ENCODE results near the gene SFTA2.
"Not testable (repeated sequence)": the region's sequence is repeated elsewhere in the genome, so short reads cannot be mapped to it uniquely, and the experiment has no call there.

Gene SFTA2

GRCh38 chr6:30942338-30943060 lies 10.5 kb upstream of the SFTA2 start:
- DNase-seq (ENCODE audit: low spot score), result peak; percentile 67

GRCh38 chr6:30940361-30940986 lies 8.5 kb upstream of the SFTA2 start, which contains the start of gene MUCL3:
Gene MUCL3, plus strand, starts transcription at chr6:30940973. Its CDS starts 27 bp downstream, at chr6:30941000.
- no peak for DNase-seq (ENCODE audit: low spot score)

- no peak for DNase-seq (ENCODE audit: low spot score)
These were observed 7.5 kb upstream of the SFTA2 start for GRCh38 chr6:30939473-30939872.

GRCh38 chr6:30938730-30939129 lies 6.8 kb upstream of the SFTA2 start:
- DNase-seq (ENCODE audit: low spot score), result no peak

GRCh38 chr6:30937265-30937664 lies 5.3 kb upstream of the SFTA2 start:
- no peak for DNase-seq (ENCODE audit: low spot score)

DNA sequence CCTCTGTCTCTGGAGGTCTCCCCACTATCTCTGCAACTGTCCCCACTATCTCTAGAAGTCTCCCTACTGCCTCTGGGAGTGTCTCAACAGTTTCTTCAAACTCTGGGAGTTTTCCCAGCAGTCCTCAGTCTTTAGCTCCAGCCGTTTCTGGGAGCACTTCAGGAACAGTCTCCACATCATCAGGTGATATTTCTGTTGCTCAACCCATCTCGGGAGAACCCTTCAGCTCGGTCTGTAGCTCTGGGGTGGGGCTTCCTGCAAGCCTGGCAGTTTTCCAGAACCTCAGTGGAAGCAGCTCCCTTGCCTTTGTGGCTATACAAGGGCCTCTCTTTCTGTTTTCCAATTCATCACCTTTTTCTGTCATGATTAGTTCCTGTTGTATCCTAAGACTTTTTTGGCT lies 3.0 kb upstream of the SFTA2 start:
- no peak for DNase-seq (ENCODE audit: low spot score)

DNA sequence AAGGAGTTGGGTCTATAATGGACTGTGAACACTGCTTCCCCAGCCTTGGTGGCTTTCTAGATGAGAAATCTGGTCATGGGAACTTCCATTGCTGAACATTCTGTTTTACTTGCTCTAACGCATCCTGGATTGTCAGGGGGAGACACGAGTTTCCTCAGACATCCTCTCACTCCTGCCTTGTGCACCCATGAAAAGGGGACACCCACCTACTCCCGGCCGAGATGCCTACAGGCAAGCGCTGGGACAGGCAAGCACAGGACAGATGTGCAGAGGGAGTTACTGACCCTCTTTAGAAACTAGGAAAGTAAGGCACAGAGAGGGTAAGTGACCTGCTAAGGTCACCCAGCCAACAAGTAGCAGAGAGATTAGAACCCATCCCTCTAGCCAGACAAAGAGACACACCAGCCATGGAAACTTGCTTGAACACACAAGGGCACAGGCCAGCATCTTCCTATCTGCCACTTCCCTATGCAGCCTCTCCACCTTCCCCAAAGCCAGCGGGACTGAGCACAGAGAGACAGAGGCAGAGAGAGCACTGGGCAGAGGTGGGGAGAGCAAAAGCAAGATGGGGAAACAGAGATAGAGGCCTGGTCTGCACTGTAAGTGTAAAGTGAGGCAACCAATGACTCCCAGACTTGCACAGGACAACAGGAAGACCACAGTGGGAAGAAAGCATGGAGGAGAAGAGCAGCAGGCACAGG lies 845 bp upstream of the SFTA2 start:
- no peak for DNase-seq (ENCODE audit: low spot score)

DNA sequence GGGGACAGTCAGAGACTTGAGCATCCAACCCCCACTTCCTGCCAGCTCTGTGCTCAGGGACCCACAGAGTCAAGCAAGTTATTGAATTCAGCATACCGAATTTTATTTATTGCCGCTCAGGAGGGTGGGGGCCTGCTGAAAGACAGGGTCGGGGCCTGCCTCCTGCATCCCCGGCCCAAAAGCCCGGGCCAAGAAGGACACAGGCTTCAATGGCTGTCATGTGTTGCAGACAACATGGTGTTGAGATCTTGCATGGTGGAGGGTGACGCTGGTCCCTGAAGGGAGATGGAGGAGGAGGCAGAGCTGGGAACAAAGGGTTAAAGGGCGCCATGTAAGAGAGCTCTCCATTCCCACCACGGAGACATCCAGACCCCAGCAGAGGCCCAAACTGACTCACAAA lies 698 bp downstream of the SFTA2 start:
- DNase-seq (ENCODE audit: low spot score), result no peak

DNA sequence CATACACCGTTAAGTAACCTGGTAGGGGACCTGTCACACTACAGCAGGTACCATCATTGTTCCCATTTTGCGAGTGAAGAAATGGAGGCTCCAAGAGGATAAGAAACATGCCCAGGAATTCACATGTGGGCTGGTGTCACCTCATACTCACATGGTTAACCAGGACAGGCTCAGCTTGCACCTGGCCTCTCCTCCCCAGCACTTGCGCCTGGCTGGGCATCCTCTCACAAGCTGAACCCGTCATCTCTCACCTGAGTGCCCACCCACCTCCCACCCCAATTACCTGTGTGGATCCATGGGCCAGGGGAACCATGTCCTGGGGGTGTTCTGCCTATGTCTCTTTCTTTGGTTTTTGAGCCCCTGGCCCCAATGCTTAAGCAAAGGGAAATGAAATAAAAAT lies 1.5 kb downstream of the SFTA2 start:
- no peak for DNase-seq (ENCODE audit: low spot score)

DNA sequence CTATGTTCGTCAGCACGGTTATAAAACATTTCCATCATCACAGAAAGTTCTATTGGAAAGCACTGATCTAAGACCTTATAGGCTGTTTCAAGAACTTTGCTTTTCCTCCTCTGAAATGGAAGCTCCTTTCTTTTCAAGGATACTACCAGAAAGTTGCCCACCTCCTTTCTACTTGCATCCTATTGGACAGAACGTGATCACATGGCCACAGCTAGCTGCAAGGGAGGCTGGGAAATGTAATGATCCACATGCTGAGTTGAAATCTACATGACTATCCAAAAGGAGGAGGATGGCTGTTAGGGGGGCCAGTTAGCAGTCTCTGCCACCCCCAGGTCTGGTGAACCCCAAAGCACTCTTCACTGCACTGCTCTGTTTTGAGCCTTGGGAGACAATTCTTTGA lies 3.3 kb downstream of the SFTA2 start:
- DNase-seq (ENCODE audit: low spot score), result no peak

- DNase-seq (ENCODE audit: low spot score), result not testable (repeated sequence)
These were observed 4.9 kb downstream of the SFTA2 start for GRCh38 chr6:30927080-30927479.

DNA sequence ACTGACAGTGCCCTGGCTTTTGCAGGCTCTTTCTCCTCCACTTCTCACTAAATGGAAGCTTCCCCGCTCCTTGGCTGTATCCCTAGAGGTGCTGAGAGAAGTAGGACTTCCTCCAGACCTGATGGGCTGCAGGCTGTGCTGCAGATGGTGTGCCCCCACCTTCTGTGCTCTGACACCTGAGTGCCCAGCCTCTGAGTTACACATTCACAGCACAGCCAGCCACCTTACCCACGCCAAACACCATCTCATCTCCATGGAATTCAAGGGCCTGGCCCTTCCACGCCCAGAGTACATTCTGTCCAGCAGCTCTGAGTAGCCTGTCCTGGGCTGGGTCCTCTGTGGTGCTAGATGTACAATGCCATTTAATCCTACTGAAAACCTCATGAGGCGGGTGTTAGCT lies 5.3 kb downstream of the SFTA2 start:
- DNase-seq (ENCODE audit: low spot score), result no peak

DNA sequence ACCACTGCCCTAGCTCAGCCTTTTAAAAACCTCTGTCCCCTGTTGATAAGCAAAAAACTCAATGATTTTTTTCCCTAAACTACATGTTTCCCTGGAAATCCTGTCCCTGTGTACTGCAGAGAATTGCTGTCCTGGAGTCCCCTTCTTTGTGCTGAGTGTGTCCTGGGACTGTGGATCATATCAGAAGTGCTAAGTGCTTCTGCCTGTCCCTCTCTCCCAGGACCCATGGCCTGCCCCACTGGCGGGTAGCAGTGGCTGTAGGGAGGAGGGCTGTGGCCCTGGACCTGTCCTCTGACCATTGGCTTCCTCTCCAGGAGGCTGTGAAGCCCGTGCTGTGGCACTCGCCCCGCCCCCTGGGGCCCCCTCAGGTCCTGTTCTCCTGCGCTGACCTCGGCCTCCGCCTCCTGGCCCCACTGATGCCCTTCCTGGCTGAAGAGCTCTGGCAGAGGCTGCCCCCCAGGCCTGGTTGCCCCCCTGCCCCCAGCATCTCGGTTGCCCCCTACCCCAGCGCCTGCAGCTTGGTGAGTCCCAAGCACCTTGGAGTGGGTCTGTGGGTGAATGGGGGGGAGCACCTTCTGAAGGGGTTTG lies 7.8 kb downstream of the SFTA2 start:
- not testable (repeated sequence) for DNase-seq (ENCODE audit: low spot score)

- DNase-seq (ENCODE audit: low spot score), result no peak
These were observed 9.5 kb downstream of the SFTA2 start for GRCh38 chr6:30922447-30922852.

DNA sequence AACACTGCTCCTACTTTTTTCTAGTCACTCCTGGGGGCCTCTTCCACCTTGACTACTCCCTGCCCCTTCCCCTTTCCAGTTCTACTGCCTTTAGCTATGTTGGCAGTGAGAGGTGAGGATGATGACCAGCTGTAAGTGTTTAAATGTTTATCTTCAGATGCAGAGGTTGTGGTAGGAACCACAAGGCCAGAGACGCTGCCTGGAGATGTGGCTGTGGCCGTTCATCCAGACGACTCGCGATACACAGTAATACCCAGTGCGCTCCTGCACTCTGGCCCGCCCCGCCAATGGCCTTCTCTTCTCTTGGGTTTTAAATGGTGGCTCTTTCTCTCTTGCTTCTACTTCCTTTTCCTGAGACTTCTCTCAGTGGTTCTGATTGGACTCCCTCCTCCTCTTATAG lies 13.3 kb downstream of the SFTA2 start:
- DNase-seq (ENCODE audit: low spot score), result no peak

- DNase-seq (ENCODE audit: low spot score), result no peak
These were observed 14.5 kb downstream of the SFTA2 start for GRCh38 chr6:30917487-30917886.

GRCh38 chr6:30917041-30917440 lies 14.9 kb downstream of the SFTA2 start:
- no peak for DNase-seq (ENCODE audit: low spot score)

DNA sequence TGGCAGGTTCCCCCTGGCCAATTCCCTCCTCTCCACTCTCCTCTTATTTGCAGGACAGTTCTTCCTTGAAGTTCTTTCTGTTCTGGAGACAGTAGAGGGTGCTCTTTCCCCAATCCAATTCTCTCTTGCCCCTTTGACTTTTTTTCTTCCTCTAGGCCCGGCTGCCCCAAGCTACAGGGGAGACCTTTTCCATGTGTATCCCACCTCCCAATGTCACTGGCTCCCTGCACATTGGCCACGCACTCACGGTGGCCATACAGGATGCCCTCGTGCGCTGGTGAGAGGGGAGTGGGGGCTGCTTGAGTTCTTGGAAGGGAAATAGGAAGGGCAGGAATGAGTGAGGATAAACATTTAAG lies 16.4 kb downstream of the SFTA2 start:
- DNase-seq (ENCODE audit: low spot score), result peak; percentile 80

DNA sequence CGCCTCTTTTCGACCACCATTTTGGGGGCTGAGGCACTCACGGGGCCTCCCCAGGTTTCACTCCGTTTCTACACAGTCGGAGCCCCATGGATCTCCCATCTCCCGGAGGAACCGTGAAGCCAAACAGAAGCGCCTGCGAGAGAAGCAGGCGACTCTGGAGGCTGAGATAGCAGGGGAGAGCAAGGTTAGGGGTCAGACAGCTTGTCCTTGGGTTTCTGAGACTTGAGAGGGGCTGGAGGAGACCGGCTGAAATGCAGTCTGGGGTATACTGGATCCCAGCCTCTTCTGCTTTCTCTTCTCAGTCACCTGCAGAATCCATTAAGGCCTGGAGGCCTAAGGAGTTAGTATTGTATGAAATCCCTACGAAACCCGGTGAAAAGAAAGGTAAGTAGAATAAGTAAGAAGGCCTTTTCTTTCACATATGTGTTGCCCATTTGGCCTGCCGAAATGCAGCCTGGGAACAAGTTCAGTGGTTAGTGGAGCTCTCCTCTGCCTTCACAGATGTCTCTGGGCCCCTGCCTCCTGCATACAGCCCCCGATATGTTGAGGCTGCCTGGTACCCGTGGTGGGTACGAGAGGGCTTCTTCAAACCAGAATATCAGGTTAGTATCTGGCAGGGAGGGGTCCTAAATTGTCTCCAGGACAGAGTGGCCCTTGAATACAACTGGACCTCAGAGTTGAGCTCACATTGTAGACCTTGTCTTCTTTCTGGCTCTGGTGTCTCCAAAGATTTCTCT lies 16.9 kb downstream of the SFTA2 start:
- DNase-seq (ENCODE audit: low spot score), result no peak

DNA sequence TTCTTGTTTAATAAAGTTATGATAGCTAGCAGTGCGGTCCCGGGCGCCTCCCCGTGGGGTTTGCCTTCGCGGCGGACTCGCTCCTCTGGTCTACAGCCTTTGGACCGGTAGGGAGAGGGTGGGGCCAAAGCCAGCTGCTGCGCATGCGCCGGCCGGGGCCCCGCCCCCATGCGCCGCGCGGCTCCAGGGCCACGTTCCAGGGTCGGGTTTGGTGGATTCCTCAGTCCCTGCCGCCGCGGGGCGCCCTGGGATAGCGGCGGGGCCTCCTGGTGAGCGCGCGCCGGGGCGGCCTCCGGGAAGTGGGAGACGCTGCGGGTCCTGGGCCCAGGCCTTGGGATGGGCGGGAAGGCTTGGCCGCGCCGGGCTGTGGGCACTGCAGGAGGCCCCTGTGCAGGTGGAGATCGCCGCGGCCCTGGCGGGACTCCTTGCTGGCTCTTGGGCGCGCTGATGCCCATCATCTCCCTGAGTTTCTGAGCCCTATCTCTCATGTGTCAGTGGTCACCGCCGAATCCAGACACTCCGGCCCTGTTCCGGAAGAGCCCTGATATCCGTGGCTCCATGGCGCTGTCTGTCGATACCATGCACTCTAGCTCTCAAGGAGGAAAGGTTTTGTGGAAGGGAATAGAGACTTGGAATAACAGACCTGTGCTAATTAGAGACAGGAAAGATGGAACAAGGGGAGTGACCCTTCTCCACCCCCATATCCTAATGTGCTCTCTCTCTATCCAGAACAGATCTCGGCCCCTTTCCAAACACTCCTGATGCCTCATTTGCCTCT lies 17.7 kb downstream of the SFTA2 start, which contains the start of gene VARS2:
Gene VARS2, plus strand, starts transcription at position 163 of the 778 bp plus-strand sequence. Its CDS starts 599 bp downstream, at position 762.
- DNase-seq (ENCODE audit: low spot score), result peak; percentile 96

DNA sequence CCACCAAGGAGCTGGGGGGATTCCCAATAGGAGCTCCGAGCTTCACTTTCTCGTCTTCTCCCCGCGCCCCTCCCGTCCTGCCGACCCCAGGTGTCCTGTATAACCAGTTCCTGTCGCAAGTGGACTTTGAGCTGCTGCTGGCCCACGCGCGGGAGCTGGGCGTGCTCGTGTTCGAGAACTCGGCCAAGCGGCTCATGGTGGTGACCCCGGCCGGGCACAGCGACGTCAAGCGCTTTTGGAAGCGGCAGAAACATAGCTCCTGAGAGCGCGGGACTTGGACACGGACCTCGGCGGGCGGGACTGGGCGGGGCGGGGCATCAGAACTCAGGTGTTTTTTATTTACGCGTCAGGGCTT lies 18.3 kb downstream of the SFTA2 start:
- no peak for DNase-seq (ENCODE audit: low spot score)

Measured in HuH-7 (cell line).